NCI-H1436 (cell line): ENCODE results near the gene CASQ2.
"Not testable (repeated sequence)": the region's sequence is repeated elsewhere in the genome, so short reads cannot be mapped to it uniquely, and the experiment has no call there.

Experiments used
- DNase-seq: peaks from one replicate; lab custom pipeline; 2025; lab: John Stamatoyannopoulos, UW

The CASQ2 gene

GRCh38 chr1:115780655-115781054, 12.1 kb upstream of the CASQ2 start:
- not testable (repeated sequence) for DNase-seq

DNA sequence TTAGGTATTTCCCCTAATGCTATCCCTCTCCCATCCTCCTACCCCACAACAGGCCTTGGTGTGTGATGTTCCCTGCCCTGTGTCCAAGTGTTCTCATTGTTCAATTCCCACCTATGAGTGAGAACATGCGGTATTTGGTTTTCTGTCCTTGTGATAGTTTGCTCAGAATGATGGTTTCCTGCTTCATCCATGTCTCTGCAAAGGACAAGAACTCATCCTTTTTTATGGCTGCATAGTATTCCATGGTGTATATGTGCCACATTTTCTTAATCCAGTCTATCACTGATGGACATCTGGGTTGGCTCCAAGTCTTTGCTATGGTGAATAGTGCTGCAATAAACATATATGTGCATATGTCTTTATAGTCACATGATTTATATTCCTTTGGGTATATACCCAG, 10.6 kb upstream of the CASQ2 start:
- not testable (repeated sequence) for DNase-seq

DNA sequence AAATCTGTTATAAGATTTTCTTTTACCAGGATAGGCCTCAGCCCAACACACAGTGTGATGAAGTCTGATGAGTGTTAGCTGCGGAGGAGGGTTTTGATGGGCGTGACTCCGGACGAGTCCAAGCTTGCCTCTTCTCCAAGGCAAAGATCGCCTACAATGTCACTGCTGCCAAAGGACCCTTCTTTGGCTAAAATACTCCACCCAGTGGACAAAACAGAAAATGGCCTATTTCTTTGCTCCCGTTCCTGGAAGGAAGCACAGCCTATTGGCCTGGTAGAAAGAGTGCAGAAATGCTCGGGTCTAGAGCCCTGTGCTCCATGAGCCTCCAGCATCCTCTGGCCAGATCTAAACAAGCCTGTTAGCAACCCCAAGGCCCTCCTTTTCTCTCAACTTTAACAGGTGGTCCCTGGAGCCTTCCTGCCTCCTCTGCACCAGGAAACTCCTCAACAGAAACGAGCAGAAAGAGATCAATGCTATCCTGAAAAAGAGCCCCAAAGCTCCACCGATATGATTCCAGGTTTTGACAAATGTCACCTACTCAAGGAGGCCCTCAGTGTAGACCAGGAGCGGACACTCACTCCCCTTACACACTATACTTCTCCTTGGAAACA, 3.4 kb upstream of the CASQ2 start:
- DNase-seq: peak; percentile 65

DNA sequence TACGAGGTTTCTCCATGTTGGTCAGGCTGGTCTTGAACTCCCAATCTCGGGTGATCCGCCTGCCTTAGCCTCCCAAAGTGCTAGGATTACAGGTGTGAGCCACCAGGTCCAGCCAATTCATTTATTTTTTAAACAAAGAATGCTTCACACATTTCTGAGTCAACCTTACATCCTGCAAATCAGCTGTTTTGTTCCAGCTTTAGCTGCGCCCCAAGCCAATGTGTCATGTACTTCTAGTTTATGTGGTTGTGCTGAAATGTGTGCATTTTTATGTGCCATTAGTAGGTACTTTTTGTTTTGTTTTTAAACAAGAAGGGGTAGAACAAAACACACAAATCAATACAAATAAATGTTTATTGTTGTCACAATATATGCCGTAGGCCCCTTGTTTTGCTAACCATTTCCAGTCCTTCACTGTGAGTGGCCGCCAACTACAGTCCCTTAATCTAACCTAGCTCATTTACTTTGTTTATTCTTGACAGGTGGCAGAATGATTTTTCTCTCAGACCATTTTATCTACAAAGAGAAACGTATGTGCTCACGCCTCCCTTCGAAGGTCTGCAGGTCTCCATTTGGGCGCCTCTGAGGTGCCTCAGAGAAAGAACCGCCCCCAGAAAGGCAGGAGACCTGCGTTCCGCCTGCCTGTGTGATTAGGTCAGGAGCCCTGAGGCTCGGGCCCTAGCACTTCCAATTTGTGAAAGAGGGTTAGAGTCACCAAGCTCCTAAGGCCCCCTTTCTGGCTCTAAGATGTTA, 2.8 kb upstream of the CASQ2 start:
- DNase-seq: no peak

DNA sequence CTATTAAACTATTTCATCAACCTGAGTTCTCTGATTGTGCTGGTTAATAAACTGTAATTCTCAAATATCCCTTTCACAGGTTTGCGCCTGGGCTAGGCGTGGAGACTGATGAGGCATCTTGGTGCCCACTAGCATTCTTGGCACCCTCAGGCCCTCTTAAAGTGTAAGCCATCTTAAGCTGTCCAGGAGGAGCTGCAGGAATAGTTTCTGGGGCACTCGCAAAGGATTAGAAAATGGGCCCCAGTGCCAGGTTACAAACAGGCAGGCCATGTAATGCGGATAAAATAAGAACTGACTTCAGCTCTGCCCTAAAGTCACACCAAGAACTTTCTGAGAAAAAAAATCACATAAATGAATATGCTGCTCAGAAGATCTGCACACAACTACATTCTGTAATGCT, 1.1 kb downstream of the CASQ2 start:
- no peak for DNase-seq

GRCh38 chr1:115765091-115765490, 3.4 kb downstream of the CASQ2 start:
- no peak for DNase-seq

- DNase-seq: no peak
These were observed 4.0 kb downstream of the CASQ2 start for GRCh38 chr1:115764541-115764940.

- DNase-seq: no peak
These were observed 5.7 kb downstream of the CASQ2 start for GRCh38 chr1:115762779-115763178.

DNA sequence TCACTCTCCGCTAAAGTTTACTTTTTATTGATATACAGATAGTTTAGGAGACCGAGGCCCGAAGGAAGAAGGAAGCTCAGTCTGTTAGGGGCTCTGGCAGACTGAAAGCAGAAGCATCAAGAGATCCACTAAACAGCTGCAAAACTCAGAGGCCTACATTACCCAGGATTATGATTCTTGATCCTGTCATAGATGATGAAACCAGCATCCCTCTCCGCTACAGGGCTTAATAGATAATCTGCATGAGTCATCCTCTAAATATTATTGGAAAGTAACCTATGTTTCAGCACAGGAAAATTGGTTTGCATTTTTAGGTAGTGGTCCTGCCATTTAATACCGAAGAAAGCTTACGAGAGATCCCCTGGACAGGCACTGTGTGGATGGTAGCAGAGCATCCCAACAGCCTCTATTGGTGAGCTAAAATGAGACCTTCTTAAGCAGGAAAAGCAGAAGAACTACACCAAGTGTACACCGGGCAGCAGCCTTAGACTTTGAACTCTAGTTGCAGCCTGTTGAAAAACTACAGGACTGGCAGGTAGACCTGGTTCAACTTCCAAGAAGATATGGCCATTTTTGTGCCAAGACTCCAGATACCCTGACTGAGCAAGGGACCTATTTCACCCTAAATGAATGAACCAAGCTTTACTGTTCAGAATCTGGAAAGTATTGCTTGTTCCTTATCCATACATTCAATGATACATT, 6.8 kb downstream of the CASQ2 start:
- no peak for DNase-seq

GRCh38 chr1:115757856-115758255, 10.7 kb downstream of the CASQ2 start:
- DNase-seq: no peak

DNA sequence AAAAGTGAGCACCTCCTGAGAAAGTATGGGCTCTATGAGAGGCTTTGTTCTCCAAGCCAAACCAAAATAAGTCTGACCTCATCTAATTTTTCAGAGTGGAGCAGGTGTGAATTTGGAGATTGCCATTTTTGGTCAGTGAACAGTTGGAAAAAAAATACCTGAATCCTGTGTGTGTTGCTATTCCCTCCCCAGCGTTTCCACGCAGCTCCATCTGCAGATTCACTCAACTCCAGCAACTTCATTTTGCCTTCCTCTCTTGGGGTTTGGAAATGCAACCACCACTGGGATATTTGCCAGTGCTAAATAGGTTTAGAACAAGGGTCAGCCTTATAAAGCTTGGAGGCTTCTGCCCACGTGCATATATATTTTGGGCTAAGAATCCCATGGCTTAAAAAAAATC, 11.2 kb downstream of the CASQ2 start:
- no peak for DNase-seq

GRCh38 chr1:115755456-115756370, 12.8 kb downstream of the CASQ2 start:
- no peak for DNase-seq

- no peak for DNase-seq
These were observed 14.7 kb downstream of the CASQ2 start for GRCh38 chr1:115753830-115754229.

DNA sequence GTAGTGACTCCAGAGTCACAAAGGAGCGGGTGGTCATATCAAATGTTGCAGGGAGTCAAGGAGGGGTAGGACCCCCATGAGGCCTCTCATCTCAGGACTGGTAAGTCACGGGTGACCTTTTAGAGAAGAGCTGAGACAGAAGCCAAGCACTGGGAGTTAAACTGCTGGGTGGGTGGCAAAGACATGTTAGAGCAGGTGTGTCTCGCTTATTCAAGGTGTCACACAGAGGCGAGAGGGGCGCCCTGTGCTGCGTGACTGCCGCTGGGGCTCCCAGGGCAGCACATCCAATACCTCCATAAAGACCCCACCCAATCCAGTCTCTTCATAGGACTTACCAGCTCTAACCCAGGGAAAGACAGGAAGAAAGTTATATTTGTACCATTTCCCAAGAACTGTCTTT, 15.2 kb downstream of the CASQ2 start:
- DNase-seq: no peak

DNA sequence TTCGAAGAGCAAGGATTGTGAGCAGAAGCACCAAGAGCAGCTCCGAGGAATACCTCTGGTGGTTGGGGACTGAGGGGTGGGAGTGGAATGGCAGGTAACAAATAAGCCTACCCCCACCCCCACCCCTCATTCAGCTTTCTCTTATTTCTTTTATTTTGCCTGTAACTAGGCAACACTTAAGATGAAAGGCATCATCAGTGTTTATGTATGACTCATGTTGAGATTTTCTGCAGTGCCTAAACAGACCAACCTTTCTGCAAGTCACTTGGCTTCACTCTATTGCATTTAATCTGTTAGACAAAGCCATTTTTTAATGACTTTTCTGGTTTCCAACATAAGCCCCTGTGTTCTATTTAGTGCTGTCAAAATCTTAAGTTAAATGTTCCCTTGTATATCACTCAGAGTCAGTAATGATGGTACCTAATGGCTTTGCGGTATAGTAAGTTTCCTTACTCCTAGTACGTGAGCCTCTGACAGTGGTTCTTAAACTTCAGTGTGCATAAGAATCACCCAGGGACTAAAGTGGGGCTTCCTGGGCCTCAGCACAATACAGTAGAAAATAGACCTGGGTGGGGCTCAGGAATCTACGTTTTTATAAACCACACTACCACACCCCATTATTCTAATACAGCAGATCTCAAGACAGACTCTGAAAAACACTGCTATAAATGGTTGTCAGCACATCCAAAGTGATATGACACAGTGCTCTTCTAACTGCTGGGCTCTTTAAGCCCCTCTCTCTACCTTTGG, 19.9 kb downstream of the CASQ2 start:
- DNase-seq: no peak

- DNase-seq: no peak
These were observed 22.4 kb downstream of the CASQ2 start for GRCh38 chr1:115746021-115746690.

GRCh38 chr1:115744646-115745275, 23.8 kb downstream of the CASQ2 start:
- DNase-seq: no peak

DNA sequence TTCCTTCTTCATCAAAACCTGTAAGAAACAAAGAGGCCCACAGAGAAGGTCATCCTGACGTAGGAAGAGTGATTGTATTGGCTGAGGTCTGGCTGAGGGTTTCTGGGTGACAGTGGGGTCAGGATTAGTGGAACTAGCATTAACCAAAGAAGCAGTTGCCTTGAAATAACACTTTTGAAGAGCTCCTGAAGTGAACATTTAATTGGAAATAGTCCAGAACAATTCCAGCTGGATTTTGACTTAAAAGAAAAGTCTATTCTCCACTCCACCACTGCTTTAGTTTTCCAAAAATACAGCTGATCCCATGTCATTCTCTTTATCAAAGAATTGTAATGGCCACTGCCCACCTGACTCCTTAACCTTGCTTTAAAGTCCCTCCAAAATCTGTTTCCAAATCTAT, 27.7 kb downstream of the CASQ2 start:
- no peak for DNase-seq

- no peak for DNase-seq
These were observed 36.2 kb downstream of the CASQ2 start for GRCh38 chr1:115732316-115732715.

DNA sequence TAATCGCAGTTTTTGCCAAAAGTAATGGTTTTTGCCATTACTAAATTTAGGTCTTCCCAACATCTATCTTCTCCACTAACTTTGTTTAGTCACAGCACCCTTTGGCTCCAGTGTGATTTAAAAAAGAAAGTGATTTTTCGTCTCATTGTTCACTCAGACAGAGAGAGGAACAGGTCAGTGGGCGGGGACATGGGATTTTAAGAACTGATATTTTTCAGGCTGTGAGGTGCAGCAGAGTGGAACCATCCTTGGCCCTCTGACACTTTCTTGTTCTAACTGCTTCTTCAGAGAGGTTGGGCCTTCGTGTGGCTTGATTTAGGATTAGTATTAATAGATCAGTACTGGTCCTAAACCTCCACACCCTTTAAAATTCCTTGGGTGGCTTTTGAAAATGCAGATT, 38.8 kb downstream of the CASQ2 start:
- DNase-seq: no peak
